Pancreas (tissue), 10 donors: ENCODE measurements around the gene AFF4. TPM values are rescaled to one million over a fixed set of nuclear protein-coding genes. Genes with fewer than 3 reads are reported as not detected.

Source experiments
- ATAC-seq, 4 donors: fragments of 200-7000 bp; cut with Tn5 transposase; one replicate each; pipeline versions ENCODE4 v1.8.0 to v1.9.1; 2020; ENCODE audit warnings: mild to moderate bottlenecking in 4 of 4, moderate library complexity in 4 of 4
- DNase-seq, 6 donors: peaks; one replicate each; pipeline ENCODE4 v3.0.0-alpha.2; 2020
- FAIRE-seq: peaks from 2 replicates; lab custom pipeline; 2012; peaks lifted over from hg19 to GRCh38; lab: Jason Lieb, UNC
- H3K27ac ChIP-seq, 4 donors: fragments of 200-600 bp; sonication (generic); 1 replicate in 3 of 4; 2 replicates in 1 of 4; pipeline versions ENCODE4 v1.5.0 to v1.8.0; 2020
- H3K27me3 ChIP-seq, 4 donors: fragments of 200-600 bp; one replicate each; pipeline ENCODE4 v1.8.0; 2021
- H3K36me3 ChIP-seq, 3 donors: fragments of 200-600 bp; sonication (generic) in 1 of 3; one replicate each; pipeline versions ENCODE4 v1.5.0 to v1.8.0; 2020 to 2021
- H3K4me1 ChIP-seq, 3 donors: fragments of 200-600 bp; one replicate each; pipeline ENCODE4 v1.8.0; 2021
- H3K4me3 ChIP-seq, 4 donors: fragments of 200-600 bp; sonication (generic) in 2 of 4; one replicate each; pipeline versions ENCODE4 v1.5.0 to v1.8.0; 2020 to 2021
- H3K9me3 ChIP-seq, 4 donors: fragments of 200-600 bp; one replicate each; pipeline ENCODE4 v1.8.0; 2021
- WGBS, 2 donors: extraction: QIAGEN DNeasy Blood & Tissue Kit; methylation state at CpG; one replicate each; pipeline ENCODE4 v1.1.7; 2013; 5-methylcytosine and 5-hydroxymethylcytosine counted together
- intact Hi-C, 3 donors: fragments of 100-400 bp; cut with DNase I; formaldehyde crosslinking; loops; one replicate each; pipeline versions ENCODE4 v1.11.1 to v1.14.2; 2022
- polyA plus RNA-seq, 2 donors: library from polyadenylated mRNA; stranded (reverse); fragments of 200-250 nt; gene quantifications; one replicate each; pipeline ENCODE4 v1.2.3, GENCODE V29; 2013
- total RNA-seq, 6 donors: library from RNA; stranded (reverse); fragmentation: NEBNext Ultra II Directional in 4 of 6; extraction: Animal tissue kit (Norgen Biotek cat#: 25700) in 4 of 6; gene quantifications; one replicate each; pipeline versions ENCODE4 v1.2.1 to v1.2.4, GENCODE V29; 2021 to 2023
- TF ChIP-seq, protein P1 (sequence below), 4 donors: fragments of 200-600 bp; sonication (generic) in 3 of 4; IDR thresholded peaks; one replicate each; pipeline versions ENCODE4 v1.5.0 to v1.8.0; 2021; ENCODE audit warnings: antibody characterized with exemption in 4 of 4
- donor health status: healthy with polysubstance abuse.
- donor health status: DM: no; HTN: no; CAD: no; lungs with moderate emphysema.
- donor health status: DM: no; HTN: no; CAD: no.
- donor health status: control.
- donor health status: control.
- donor health status: Bipolar disorder and iron deficiency.
- donor health status: DM: yes; HTN: yes; CAD: no.
- donor health status: DM: no; HTN: no; CAD: no.
- donor health status: DM: no; HTN: no; CAD: no.
- donor health status: DM: yes; HTN: yes; CAD: no.

Gene AFF4
- total and polyA plus RNA-seq, 8 donors: 6.7 to 40.2 (median 27.2) TPM

DNA sequence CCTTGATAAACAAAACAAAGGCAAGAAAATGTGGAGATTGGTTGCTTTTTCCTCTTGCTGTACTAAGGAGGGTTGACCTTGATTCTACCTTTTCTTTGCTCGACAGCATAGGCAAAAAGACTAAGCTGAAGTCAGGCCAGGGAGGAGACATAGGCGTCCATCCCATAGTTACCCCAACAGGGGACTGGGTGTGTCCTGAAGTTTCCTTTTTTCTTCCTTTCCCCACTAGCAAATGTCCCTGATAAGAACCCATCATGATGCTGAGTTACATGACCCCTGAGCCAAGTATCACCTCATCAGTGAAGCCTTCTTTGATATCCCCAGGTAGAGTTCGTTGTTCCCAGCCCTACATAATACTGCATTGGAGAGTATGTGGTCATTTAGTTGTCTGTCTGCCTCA lies 123.1 kb downstream of the AFF4 start:
- 81 to 82% methylated on average over 3 of the region's 3 CpGs for WGBS, 2 donors
- Histone ChIP-seq H3K36me3 (no peaks in the 10 kb centered on the region), H3K27me3 (no peaks in the 10 kb centered on the region), H3K9me3 (no peaks in the 10 kb centered on the region), H3K27ac (peak overlapping the region in 2 of 4 donors; percentile 30 to 35), H3K4me1 (no peaks in the 10 kb centered on the region), H3K4me3 (no peak overlapping the region)
- TF ChIP-seq, protein P1, sequence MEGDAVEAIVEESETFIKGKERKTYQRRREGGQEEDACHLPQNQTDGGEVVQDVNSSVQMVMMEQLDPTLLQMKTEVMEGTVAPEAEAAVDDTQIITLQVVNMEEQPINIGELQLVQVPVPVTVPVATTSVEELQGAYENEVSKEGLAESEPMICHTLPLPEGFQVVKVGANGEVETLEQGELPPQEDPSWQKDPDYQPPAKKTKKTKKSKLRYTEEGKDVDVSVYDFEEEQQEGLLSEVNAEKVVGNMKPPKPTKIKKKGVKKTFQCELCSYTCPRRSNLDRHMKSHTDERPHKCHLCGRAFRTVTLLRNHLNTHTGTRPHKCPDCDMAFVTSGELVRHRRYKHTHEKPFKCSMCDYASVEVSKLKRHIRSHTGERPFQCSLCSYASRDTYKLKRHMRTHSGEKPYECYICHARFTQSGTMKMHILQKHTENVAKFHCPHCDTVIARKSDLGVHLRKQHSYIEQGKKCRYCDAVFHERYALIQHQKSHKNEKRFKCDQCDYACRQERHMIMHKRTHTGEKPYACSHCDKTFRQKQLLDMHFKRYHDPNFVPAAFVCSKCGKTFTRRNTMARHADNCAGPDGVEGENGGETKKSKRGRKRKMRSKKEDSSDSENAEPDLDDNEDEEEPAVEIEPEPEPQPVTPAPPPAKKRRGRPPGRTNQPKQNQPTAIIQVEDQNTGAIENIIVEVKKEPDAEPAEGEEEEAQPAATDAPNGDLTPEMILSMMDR (IDR thresholded peaks at IDR 0.05): no peak
- DNase-seq (no peak), FAIRE-seq (no peak), ATAC-seq (no peak)
- intact Hi-C loops: no loop called here

DNA sequence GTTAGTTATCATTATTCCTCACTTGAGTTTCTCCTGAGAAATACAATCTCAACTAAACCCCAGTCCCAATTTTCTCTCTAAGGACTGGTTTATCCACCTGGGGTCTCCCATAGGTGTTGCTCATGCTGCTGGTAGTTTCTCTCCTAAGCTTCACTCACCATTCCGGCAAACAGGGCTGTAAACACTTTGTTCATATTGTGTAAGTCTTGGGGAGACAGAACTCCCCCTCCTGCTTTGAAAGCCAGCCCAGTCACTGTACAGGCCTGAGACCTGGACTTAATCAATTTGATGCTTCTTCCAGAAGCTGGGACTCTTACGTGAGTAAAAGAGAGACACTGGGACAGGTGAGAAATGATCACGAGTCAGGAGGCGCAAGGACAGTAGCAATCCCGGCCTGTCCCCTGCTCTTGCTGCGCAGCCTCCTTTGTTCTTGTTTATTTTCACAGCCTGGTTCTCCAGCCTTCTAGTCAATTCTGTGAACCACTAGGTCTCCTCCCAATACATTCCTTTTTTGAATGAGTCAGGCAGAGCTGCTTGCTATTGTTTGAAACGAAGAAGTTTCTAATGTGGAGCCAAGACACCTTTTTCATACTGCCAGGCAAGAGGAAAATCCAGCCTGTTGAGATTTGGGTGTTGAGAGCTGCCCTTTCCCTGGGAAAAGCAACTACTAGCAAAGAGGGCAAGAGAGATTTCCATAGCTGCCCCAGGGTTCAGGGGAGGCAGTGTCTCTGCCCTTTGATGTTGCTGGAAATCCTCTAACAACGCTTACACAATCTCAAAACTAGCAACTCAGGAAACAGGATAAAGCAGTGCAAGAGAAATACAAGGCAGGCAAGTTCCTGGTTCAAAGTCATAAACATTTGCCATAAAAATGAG lies 123.8 kb downstream of the AFF4 start:
- no peak for FAIRE-seq
- Histone ChIP-seq H3K27ac (peak overlapping the region in 2 of 4 donors; percentile 30 to 35), H3K9me3 (no peaks in the 10 kb centered on the region), H3K36me3 (no peaks in the 10 kb centered on the region), H3K4me1 (no peaks in the 10 kb centered on the region), H3K27me3 (no peaks in the 10 kb centered on the region), H3K4me3 (no peak overlapping the region)
- ATAC-seq: peak in 3 of 4 donors; percentile 28 to 43 (median 39)
- intact Hi-C loops: no loop called here
- no peak for DNase-seq
- TF ChIP-seq, protein P1 (IDR thresholded peaks at IDR 0.05): no peak
- WGBS, 2 donors: 86 to 88% methylated on average over 8 of the region's 8 CpGs

DNA sequence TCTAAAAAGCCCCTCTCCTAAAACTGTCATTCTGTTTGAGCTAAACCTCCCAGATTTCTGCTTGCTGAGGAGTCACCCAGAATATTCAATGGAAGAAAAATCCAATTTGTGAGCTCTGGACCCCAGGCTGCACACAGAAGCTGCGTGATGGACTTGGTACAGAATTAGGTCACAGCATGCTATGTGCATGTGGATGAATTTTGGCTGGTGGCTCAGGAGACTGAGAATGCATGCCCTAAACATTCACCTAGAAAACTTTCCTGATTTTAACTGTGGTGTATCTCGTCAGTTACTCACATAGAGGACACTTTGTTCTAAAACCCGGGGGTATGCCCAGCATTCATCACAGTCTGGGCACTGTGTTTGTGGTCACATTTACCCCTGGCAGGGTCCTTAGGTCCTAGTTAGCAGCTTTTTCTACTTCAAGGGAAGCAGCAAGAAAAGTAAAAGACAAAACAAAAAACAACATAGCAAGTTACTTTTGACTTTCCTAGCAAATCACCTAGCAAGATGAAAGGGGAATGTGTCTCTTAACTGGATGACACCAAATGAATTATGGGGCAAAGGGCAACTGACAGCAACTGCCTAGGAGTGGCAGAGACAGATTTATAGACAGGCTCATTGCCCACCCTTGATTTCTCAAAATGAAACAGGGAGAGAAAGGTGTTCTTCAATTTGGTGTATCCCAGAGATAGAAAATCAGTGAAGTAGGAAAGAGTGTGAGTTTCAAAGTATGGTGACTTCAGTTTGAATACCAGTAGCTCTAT lies 124.7 kb downstream of the AFF4 start:
- peak in 1 of 4 donors; percentile 3 for ATAC-seq
- peak overlapping the region in 1 of 4 donors; percentile 71 for H3K27ac ChIP-seq

DNA sequence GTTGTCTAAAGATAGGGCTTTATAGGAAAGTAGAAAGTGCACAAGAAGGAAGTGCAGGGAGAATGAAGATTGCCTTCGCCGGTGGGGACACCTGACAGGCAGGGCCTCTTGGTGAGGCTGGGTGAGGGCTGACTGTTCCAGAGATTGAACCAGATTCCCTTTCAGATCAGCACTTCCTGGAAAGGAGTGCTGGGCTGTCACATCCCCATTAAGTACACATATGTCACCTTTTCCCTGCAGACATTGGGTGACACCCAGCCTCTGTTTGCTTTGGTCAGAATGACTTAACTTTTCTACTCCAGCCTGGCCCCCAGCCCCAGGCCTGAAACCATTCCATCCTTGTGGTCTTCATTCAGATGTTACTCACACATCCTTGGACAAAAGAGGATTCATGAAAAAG lies 125.6 kb downstream of the AFF4 start:
- WGBS, 2 donors: 43 to 50% methylated on average over 2 of the region's 2 CpGs

More for the DNA sequence above, 124.7 kb downstream of the AFF4 start:
- TF ChIP-seq, protein P1 (IDR thresholded peaks at IDR 0.05): no peak
- FAIRE-seq (no peak), DNase-seq (no peak)
- H3K27me3 ChIP-seq: no peaks in the 10 kb centered on the region
- intact Hi-C loops: no loop called here
- no peaks in the 10 kb centered on the region for H3K36me3 ChIP-seq
- no peak overlapping the region for H3K4me3 ChIP-seq
- 46 to 62% methylated on average over 3 of the region's 3 CpGs for WGBS, 2 donors
- H3K9me3 ChIP-seq: no peaks in the 10 kb centered on the region
- H3K4me1 ChIP-seq: no peaks in the 10 kb centered on the region

More for the DNA sequence above, 125.6 kb downstream of the AFF4 start:
- Histone ChIP-seq H3K36me3 (no peaks in the 10 kb centered on the region), H3K27me3 (no peaks in the 10 kb centered on the region), H3K4me1 (no peaks in the 10 kb centered on the region), H3K4me3 (no peak overlapping the region), H3K9me3 (no peaks in the 10 kb centered on the region), H3K27ac (peak overlapping the region in 2 of 4 donors; percentile 0 to 71)
- intact Hi-C loops: no loop called here
- DNase-seq (peak in 1 of 6 donors; percentile 56), ATAC-seq (peak in 3 of 4 donors; percentile 85 to 91 (median 88)), FAIRE-seq (no peak)
- TF ChIP-seq, protein P1 (IDR thresholded peaks at IDR 0.05): no peak
